CD4-positive, alpha-beta memory T cell (primary cell): Measurements from ENCODE around the gene PIEZO1. TPM values are rescaled to one million over a fixed set of nuclear protein-coding genes. Genes with fewer than 3 reads are reported as not detected.

Experiments used
- CTCF ChIA-PET: fragments of 350-600 bp; sonication (Branson Sonifier 250); formaldehyde crosslinking; loops from one replicate; lab custom pipeline; 2021; ENCODE audit warnings: inconsistent platforms; ENCODE audit not compliant: partially characterized antibody; lab: Charles Lee
- POLR2A ChIA-PET: fragments of 350-600 bp; sonication (Branson Sonifier 250); formaldehyde crosslinking; loops from one replicate; lab custom pipeline; 2021; ENCODE audit not compliant: partially characterized antibody; lab: Charles Lee
- DNase-seq, 5 donors: peaks; one replicate each; pipeline versions ENCODE4 v3.0.0 to v3.0.0-alpha.2; 2020 to 2022; ENCODE audit warnings: mixed read lengths in 1 of 5
- H3K27ac ChIP-seq: one replicate; pipeline ENCODE4 v1.7.0; 2013; ENCODE audit warnings: low read depth, low read length
- H3K27me3 ChIP-seq: 2 replicates; pipeline ENCODE4 v1.7.0; 2013; ENCODE audit warnings: mild to moderate bottlenecking, low read length, moderate library complexity; ENCODE audit not compliant: insufficient read depth
- H3K36me3 ChIP-seq: 2 replicates; pipeline ENCODE4 v1.7.0; 2013; ENCODE audit warnings: mild to moderate bottlenecking, low read length, moderate library complexity; ENCODE audit not compliant: insufficient read depth
- H3K4me1 ChIP-seq: 2 replicates; pipeline ENCODE4 v1.7.0; 2013; ENCODE audit warnings: mild to moderate bottlenecking, low read length, moderate library complexity; ENCODE audit not compliant: insufficient read depth
- H3K4me3 ChIP-seq, 2 donors: one replicate each; pipeline ENCODE4 v1.7.0; 2013; ENCODE audit warnings: low read length in 2 of 2, mild to moderate bottlenecking in 1 of 2
- H3K9me3 ChIP-seq, 2 donors: one replicate each; pipeline ENCODE4 v1.7.0; 2013; ENCODE audit warnings: low read length in 2 of 2, control low read depth in 1 of 2; ENCODE audit not compliant: control insufficient read depth in 1 of 2
- H3K27ac Mint-ChIP-seq, 7 donors: one replicate each; pipeline ENCODE4 v1.8.0; 2020 to 2021; ENCODE audit warnings: mixed read lengths in 7 of 7, mild to moderate bottlenecking in 6 of 7, inconsistent platforms in 3 of 7, moderate library complexity in 3 of 7
- H3K27me3 Mint-ChIP-seq, 2 donors: one replicate each; pipeline ENCODE4 v1.8.0; 2020 to 2021; ENCODE audit warnings: mixed read lengths in 2 of 2
- H3K36me3 Mint-ChIP-seq, 2 donors: one replicate each; pipeline ENCODE4 v1.8.0; 2020 to 2021; ENCODE audit warnings: mixed read lengths in 2 of 2, inconsistent platforms in 1 of 2, mild to moderate bottlenecking in 1 of 2
- H3K4me1 Mint-ChIP-seq, 4 donors: one replicate each; pipeline ENCODE4 v1.8.0; 2020 to 2021; ENCODE audit warnings: mixed read lengths in 4 of 4, mild to moderate bottlenecking in 1 of 4
- H3K4me3 Mint-ChIP-seq, 8 donors: one replicate each; pipeline ENCODE4 v1.8.0; 2020 to 2021; ENCODE audit warnings: mixed read lengths in 8 of 8, mild to moderate bottlenecking in 7 of 8, moderate library complexity in 6 of 8, inconsistent platforms in 3 of 8
- H3K9me3 Mint-ChIP-seq, 8 donors: one replicate each; pipeline ENCODE4 v1.8.0; 2020 to 2021; ENCODE audit warnings: mixed read lengths in 8 of 8, mild to moderate bottlenecking in 5 of 8, inconsistent platforms in 3 of 8, moderate library complexity in 1 of 8
- intact Hi-C: fragments of 100-400 bp; cut with micrococcal nuclease; formaldehyde crosslinking; loops from one replicate; pipeline ENCODE4 v1.15.1; 2023
- polyA plus RNA-seq, 2 donors: library from polyadenylated mRNA; unstranded; fragments of 300-500 nt; fragmentation: Illumina TruSeq; gene quantifications; one replicate each; pipeline ENCODE4 v1.2.3, GENCODE V29; 2021
- total RNA-seq, 2 experiments: library from RNA; stranded (reverse); gene quantifications; one replicate each; pipeline ENCODE4 v1.2.3, GENCODE V29; 2021

PIEZO1 gene
- total and polyA plus RNA-seq, 4 experiments from 2014 or later: 12.0 to 302 (median 171) TPM

GRCh38 chr16:88815901-88816589 is 31.0 kb upstream of the PIEZO1 start:
- Mint-ChIP-seq H3K4me3 (no peak overlapping the region), H3K4me1 (peaks cover 1 to 12% (median 5%) of the 10 kb centered on the region in 4 donors), H3K9me3 (no peaks in the 10 kb centered on the region), H3K36me3 (peaks cover 0 to 2% of the 10 kb centered on the region in 2 donors), H3K27me3 (no peaks in the 10 kb centered on the region), H3K27ac (no peak overlapping the region)
- no peaks in the 10 kb centered on the region for H3K27me3 ChIP-seq
- peaks cover 1% of the 10 kb centered on the region for H3K4me1 ChIP-seq
- peak in 3 of 5 donors; percentile 40 to 43 (median 42) for DNase-seq
- H3K27ac ChIP-seq: no peak overlapping the region
- intact Hi-C loops: loop anchor here (1.0 kb wide), 1 partner anchor 400 kb away; no protein-coding TSS in a partner anchor
- ChIA-PET POLR2A (interaction anchor here (0.6 to 1.1 kb wide), 3 partner anchors 41 to 400 kb away, joined by 3 to 4 read pairs (median 3); partner anchors contain the start of genes GALNS and TRAPPC2L), CTCF (interaction anchor here (0.7 to 3.0 kb wide), 4 partner anchors 18 to 348 kb away, joined by 3 to 11 read pairs (median 5); partner anchors contain the start of genes GALNS and TRAPPC2L)
- H3K36me3 ChIP-seq: no peaks in the 10 kb centered on the region
- no peaks in the 10 kb centered on the region for H3K9me3 ChIP-seq
- H3K4me3 ChIP-seq: no peak overlapping the region

GRCh38 chr16:88815227-88815626 is 30.2 kb upstream of the PIEZO1 start:
- peaks cover 1 to 21% (median 10%) of the 10 kb centered on the region in 4 donors for H3K4me1 Mint-ChIP-seq
- H3K36me3 Mint-ChIP-seq: peaks cover 0 to 3% of the 10 kb centered on the region in 2 donors
- Histone ChIP-seq H3K4me1 (peaks cover 9% of the 10 kb centered on the region), H3K27me3 (no peaks in the 10 kb centered on the region), H3K36me3 (peaks cover under 1% of the 10 kb centered on the region), H3K27ac (no peak overlapping the region), H3K9me3 (no peaks in the 10 kb centered on the region), H3K4me3 (no peak overlapping the region)
- CTCF ChIA-PET: interaction anchor here (0.7 to 2.1 kb wide), 3 partner anchors 36 to 349 kb away, joined by 3 to 7 read pairs (median 3); partner anchors contain the start of genes GALNS and TRAPPC2L
- H3K9me3 Mint-ChIP-seq: no peaks in the 10 kb centered on the region
- no peak for DNase-seq
- intact Hi-C loops: no loop called here
- POLR2A ChIA-PET: interaction anchor here (0.6 to 0.7 kb wide), 2 partner anchors 43 to 401 kb away, joined by 3 to 4 read pairs; no protein-coding TSS in a partner anchor
- no peaks in the 10 kb centered on the region for H3K27me3 Mint-ChIP-seq
- H3K27ac Mint-ChIP-seq: no peak overlapping the region
- no peak overlapping the region for H3K4me3 Mint-ChIP-seq

- DNase-seq: no peak
Observed at GRCh38 chr16:88814144-88814502, 29.1 kb upstream of the PIEZO1 start.

GRCh38 chr16:88813269-88814143 is 28.5 kb upstream of the PIEZO1 start:
- CTCF ChIA-PET: interaction anchor here (0.7 to 5.1 kb wide), 5 partner anchors 44 to 404 kb away, joined by 3 to 35 read pairs (median 3); partner anchors contain the start of genes GALNS, TRAPPC2L and ZNF778
- peak overlapping the region; percentile 4 to 71 (median 50) for H3K4me3 Mint-ChIP-seq
- no peak overlapping the region for H3K4me3 ChIP-seq
- H3K27me3 Mint-ChIP-seq: no peaks in the 10 kb centered on the region
- H3K27ac ChIP-seq: no peak overlapping the region
- H3K36me3 ChIP-seq: peaks cover 13% of the 10 kb centered on the region
- POLR2A ChIA-PET: interaction anchor here (1.1 to 11.8 kb wide), 8 partner anchors 10 to 404 kb away, joined by 3 to 206 read pairs (median 20); partner anchors contain the start of genes CDT1, GALNS, PIEZO1 and TRAPPC2L
- H3K4me1 Mint-ChIP-seq: peaks cover 1 to 28% (median 15%) of the 10 kb centered on the region in 4 donors
- intact Hi-C loops: no loop called here
- no peaks in the 10 kb centered on the region for H3K9me3 Mint-ChIP-seq
- peaks cover 21% of the 10 kb centered on the region for H3K4me1 ChIP-seq
- DNase-seq: no peak
- peak overlapping the region in 1 of 7 donors; percentile 52 for H3K27ac Mint-ChIP-seq
- peaks cover 0 to 11% of the 10 kb centered on the region in 2 donors for H3K36me3 Mint-ChIP-seq
- H3K27me3 ChIP-seq: no peaks in the 10 kb centered on the region
- H3K9me3 ChIP-seq: no peaks in the 10 kb centered on the region

More at GRCh38 chr16:88814144-88814502, 29.1 kb upstream of the PIEZO1 start:
- POLR2A ChIA-PET: interaction anchor here (1.1 to 11.8 kb wide), 4 partner anchors 15 to 43 kb away, joined by 3 to 206 read pairs (median 47); partner anchors contain the start of genes GALNS, PIEZO1 and TRAPPC2L
- peaks cover 1 to 25% (median 15%) of the 10 kb centered on the region in 4 donors for H3K4me1 Mint-ChIP-seq
- no peaks in the 10 kb centered on the region for H3K9me3 ChIP-seq
- peak overlapping the region in 4 of 8 donors; percentile 25 to 71 (median 58) for H3K4me3 Mint-ChIP-seq
- intact Hi-C loops: no loop called here
- no peak overlapping the region for H3K27ac ChIP-seq
- no peaks in the 10 kb centered on the region for H3K9me3 Mint-ChIP-seq
- no peaks in the 10 kb centered on the region for H3K27me3 ChIP-seq
- H3K36me3 Mint-ChIP-seq: peaks cover 0 to 8% of the 10 kb centered on the region in 2 donors
- peak overlapping the region in 1 of 7 donors; percentile 52 for H3K27ac Mint-ChIP-seq
- CTCF ChIA-PET: interaction anchor here (1.5 to 5.1 kb wide), 4 partner anchors 43 to 194 kb away, joined by 3 to 35 read pairs (median 8); partner anchors contain the start of genes GALNS and TRAPPC2L
- H3K27me3 Mint-ChIP-seq: no peaks in the 10 kb centered on the region
- peaks cover 10% of the 10 kb centered on the region for H3K36me3 ChIP-seq
- peaks cover 20% of the 10 kb centered on the region for H3K4me1 ChIP-seq
- H3K4me3 ChIP-seq: no peak overlapping the region

DNA sequence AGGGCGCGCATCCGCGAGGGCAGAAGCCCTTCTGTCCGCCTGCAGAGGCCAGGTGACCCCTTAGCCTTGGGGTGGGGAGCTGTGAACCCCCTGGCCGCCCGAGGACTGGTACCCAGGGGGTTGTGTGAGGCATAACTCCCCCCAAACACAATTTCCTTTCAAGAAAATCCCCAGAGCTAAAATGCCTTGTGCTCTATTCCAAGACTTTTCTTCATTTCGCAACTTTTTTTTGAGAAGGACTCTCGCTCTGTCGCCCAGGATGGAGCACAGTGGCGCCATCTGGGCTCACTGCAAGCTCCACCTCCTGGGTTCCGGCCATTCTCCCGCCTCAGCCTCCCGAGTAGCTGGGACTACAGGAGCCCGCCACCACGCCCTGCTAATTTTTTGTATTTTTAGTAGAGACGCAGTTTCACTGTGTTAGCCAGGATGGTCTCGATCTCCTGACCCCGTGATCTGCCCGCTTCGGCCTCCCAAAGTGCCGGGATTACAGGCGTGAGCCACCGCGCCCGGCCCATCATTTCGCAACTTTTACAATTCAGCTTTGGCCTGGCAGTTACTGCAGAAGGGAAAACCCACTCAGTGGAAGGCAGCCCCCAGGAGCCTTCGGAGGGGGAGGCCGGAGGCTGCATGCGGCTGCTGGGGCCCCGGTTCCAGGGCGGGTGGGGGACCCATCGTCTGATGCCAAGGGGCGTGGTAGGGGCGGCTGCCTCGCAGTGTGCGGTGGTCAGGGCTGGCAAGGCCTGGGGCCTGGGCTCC is 27.7 kb upstream of the PIEZO1 start:
- Histone ChIP-seq H3K9me3 (no peaks in the 10 kb centered on the region), H3K4me1 (peaks cover 21% of the 10 kb centered on the region), H3K4me3 (peak overlapping the region in 1 of 2 donors; percentile 94), H3K27me3 (no peaks in the 10 kb centered on the region), H3K27ac (peak overlapping the region; percentile 67), H3K36me3 (peaks cover 13% of the 10 kb centered on the region)
- no peaks in the 10 kb centered on the region for H3K9me3 Mint-ChIP-seq
- no peaks in the 10 kb centered on the region for H3K27me3 Mint-ChIP-seq
- H3K4me3 Mint-ChIP-seq: peak overlapping the region; percentile 76 to 88 (median 82)
- no peak for DNase-seq
- peak overlapping the region; percentile 6 to 88 (median 47) for H3K27ac Mint-ChIP-seq
- intact Hi-C loops: loop anchor here (1.0 kb wide), 2 partner anchors 45 to 404 kb away; partner anchors contain the start of gene TRAPPC2L
- peaks cover 1 to 28% (median 15%) of the 10 kb centered on the region in 4 donors for H3K4me1 Mint-ChIP-seq
- ChIA-PET CTCF (interaction anchor here (0.7 to 5.1 kb wide), 8 partner anchors 14 to 405 kb away, joined by 3 to 35 read pairs (median 4); partner anchors contain the start of genes GALNS, TRAPPC2L and ZNF778), POLR2A (interaction anchor here (0.8 to 11.8 kb wide), 17 partner anchors 9 to 428 kb away, joined by 3 to 206 read pairs (median 7); partner anchors contain the start of genes CDT1, CTU2, GALNS and PIEZO1)
- peaks cover 0 to 15% of the 10 kb centered on the region in 2 donors for H3K36me3 Mint-ChIP-seq
